ENCODE measurements around the gene FAM174B. TPM values are rescaled to one million over a fixed set of nuclear protein-coding genes. Genes with fewer than 3 reads are reported as not detected.

Gene FAM174B
- total and polyA plus RNA-seq, 2 experiments from 2014 or later: 15.0 to 21.8 TPM

DNA sequence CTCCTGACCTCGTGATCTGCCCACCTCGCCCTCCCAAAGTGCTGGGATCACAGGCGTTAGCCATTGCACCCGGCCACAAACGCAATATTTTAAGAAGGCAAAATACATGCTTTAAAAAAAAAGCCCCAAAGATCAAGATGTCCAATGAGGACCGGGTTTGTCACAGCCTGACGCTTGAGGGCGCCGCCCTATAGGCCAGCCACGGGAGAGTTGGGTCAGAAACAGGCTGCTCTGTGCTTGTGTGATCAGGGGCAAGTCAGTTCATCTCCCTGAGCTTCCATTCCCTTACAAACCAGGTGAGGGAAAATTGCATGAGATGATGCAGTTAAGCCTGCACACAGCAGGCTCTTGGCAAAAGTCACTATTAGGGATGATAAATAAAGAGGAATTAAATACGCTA is 23.9 kb downstream of the FAM174B start:
- H3K4me3 ChIP-seq: no peak overlapping the region
- no peak overlapping the region for H2AFZ ChIP-seq
- H3K36me3 Mint-ChIP-seq (ENCODE audit: low read depth): peaks cover 23% of the 10 kb centered on the region
- peaks cover 14% of the 10 kb centered on the region for H3K4me1 Mint-ChIP-seq
- H3K4me3 Mint-ChIP-seq: no peak overlapping the region
- DNase-seq (ENCODE audit: low spot score) (no peak), ATAC-seq (no peak)
- H3K36me3 ChIP-seq (ENCODE audit: insufficient read depth): no peaks in the 10 kb centered on the region
- no peaks in the 10 kb centered on the region for H3K27me3 ChIP-seq (ENCODE audit: insufficient read depth)
- peaks cover 2% of the 10 kb centered on the region for H3K27me3 Mint-ChIP-seq (ENCODE audit: insufficient read depth, low read depth, poor library complexity)
- H3K9me2 ChIP-seq (ENCODE audit: insufficient read depth): no peaks in the 10 kb centered on the region
- H3K27ac Mint-ChIP-seq: no peak overlapping the region
- H3K27ac ChIP-seq (ENCODE audit: low read depth): no peak overlapping the region
- no peaks in the 10 kb centered on the region; the same call in 1 of the 2 replicates for H4K20me1 ChIP-seq (replicated peaks; ENCODE audit: insufficient read depth)
- no peak overlapping the region for H3K4me2 ChIP-seq
- TF ChIP-seq, protein P1, sequence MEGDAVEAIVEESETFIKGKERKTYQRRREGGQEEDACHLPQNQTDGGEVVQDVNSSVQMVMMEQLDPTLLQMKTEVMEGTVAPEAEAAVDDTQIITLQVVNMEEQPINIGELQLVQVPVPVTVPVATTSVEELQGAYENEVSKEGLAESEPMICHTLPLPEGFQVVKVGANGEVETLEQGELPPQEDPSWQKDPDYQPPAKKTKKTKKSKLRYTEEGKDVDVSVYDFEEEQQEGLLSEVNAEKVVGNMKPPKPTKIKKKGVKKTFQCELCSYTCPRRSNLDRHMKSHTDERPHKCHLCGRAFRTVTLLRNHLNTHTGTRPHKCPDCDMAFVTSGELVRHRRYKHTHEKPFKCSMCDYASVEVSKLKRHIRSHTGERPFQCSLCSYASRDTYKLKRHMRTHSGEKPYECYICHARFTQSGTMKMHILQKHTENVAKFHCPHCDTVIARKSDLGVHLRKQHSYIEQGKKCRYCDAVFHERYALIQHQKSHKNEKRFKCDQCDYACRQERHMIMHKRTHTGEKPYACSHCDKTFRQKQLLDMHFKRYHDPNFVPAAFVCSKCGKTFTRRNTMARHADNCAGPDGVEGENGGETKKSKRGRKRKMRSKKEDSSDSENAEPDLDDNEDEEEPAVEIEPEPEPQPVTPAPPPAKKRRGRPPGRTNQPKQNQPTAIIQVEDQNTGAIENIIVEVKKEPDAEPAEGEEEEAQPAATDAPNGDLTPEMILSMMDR (conservative IDR thresholded peaks at IDR 0.05; ENCODE audit: low read depth in 2 of 2): peak; percentile 55 to 56
- TF ChIP-seq EZH2 (IDR thresholded peaks at IDR 0.05; ENCODE audit: low read depth, unreplicated experiment): no peak
- peaks cover 4% of the 10 kb centered on the region; the same call in 1 of the 2 replicates for H3K4me1 ChIP-seq (ENCODE audit: insufficient read depth)
- peaks cover 28% of the 10 kb centered on the region for H3K79me2 ChIP-seq (replicated peaks; ENCODE audit: insufficient read depth)
- H3K9me3 Mint-ChIP-seq: peaks cover under 1% of the 10 kb centered on the region; the same call in 1 of the 3 replicates
- 0 out of 2 replicates have a peak, but pooled peaks cover 7% of the 10 kb centered on the region for H3F3A ChIP-seq (replicated peaks; ENCODE audit: low read depth)

DNA sequence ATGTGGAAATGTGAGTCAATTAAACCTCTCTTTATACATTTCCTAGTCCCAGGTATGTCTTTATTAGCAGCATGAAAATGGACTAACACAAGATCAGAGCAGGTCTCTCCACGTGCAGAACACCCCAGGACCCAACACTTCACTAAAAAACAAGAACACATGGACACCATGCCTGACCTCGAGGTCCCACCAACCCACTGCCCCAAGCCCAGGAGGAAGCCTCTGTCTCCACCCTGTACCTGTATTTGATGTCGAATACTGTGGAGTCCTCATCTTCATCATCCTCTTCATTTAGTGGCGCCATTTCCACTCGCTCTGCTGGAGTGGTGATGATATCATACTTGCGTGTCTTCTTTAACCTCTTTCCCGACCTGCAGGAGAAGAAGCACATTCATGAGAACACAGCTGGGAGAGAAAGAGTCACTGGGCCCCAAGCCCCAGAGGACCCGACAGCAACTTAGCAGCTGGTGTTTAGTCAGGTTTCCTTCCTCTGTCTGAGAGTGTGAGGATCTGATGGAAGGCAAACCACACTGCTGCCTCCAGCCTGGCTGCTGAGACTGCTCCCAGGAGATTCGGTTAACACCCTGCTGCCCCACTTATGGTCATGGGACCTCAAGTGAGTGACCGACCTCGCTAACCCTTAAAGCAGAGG is 25.5 kb downstream of the FAM174B start:
- peaks cover 23% of the 10 kb centered on the region for H3K36me3 Mint-ChIP-seq (ENCODE audit: low read depth)
- Histone ChIP-seq H3K4me2 (no peak overlapping the region), H3K27ac (ENCODE audit: low read depth) (no peak overlapping the region), H3K9me2 (ENCODE audit: insufficient read depth) (no peaks in the 10 kb centered on the region), H3F3A (replicated peaks; ENCODE audit: low read depth) (0 out of 2 replicates have a peak, but pooled peaks cover 7% of the 10 kb centered on the region), H3K36me3 (ENCODE audit: insufficient read depth) (no peaks in the 10 kb centered on the region), H3K27me3 (ENCODE audit: insufficient read depth) (no peaks in the 10 kb centered on the region), H4K20me1 (replicated peaks; ENCODE audit: insufficient read depth) (no peaks in the 10 kb centered on the region; the same call in 1 of the 2 replicates), H3K79me2 (replicated peaks; ENCODE audit: insufficient read depth) (peaks cover 15% of the 10 kb centered on the region), H2AFZ (no peak overlapping the region), H3K4me3 (no peak overlapping the region), H3K4me1 (ENCODE audit: insufficient read depth) (no peaks in the 10 kb centered on the region)
- ATAC-seq (no peak), DNase-seq (ENCODE audit: low spot score) (no peak)
- H3K27me3 Mint-ChIP-seq (ENCODE audit: insufficient read depth, low read depth, poor library complexity): peaks cover 2% of the 10 kb centered on the region
- no peak overlapping the region for H3K4me3 Mint-ChIP-seq
- peaks cover 6% of the 10 kb centered on the region; the same call in 2 of the 3 replicates for H3K4me1 Mint-ChIP-seq
- no peaks in the 10 kb centered on the region; the same call in 2 of the 3 replicates for H3K9me3 Mint-ChIP-seq
- H3K27ac Mint-ChIP-seq: no peak overlapping the region
- TF ChIP-seq STAT1 (IDR thresholded peaks at IDR 0.05; ENCODE audit: unreplicated experiment): no peak
- TF ChIP-seq EZH2 (IDR thresholded peaks at IDR 0.05; ENCODE audit: low read depth, unreplicated experiment): no peak
- TF ChIP-seq EZH2phosphoT487 (IDR thresholded peaks at IDR 0.05; ENCODE audit: unreplicated experiment): no peak
- TF ChIP-seq NANOG (IDR thresholded peaks at IDR 0.05; ENCODE audit: borderline replicate concordance): no peak
- TF ChIP-seq, protein P2, sequence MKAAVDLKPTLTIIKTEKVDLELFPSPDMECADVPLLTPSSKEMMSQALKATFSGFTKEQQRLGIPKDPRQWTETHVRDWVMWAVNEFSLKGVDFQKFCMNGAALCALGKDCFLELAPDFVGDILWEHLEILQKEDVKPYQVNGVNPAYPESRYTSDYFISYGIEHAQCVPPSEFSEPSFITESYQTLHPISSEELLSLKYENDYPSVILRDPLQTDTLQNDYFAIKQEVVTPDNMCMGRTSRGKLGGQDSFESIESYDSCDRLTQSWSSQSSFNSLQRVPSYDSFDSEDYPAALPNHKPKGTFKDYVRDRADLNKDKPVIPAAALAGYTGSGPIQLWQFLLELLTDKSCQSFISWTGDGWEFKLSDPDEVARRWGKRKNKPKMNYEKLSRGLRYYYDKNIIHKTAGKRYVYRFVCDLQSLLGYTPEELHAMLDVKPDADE (IDR thresholded peaks at IDR 0.05): no peak
- TF ChIP-seq, protein P3, sequence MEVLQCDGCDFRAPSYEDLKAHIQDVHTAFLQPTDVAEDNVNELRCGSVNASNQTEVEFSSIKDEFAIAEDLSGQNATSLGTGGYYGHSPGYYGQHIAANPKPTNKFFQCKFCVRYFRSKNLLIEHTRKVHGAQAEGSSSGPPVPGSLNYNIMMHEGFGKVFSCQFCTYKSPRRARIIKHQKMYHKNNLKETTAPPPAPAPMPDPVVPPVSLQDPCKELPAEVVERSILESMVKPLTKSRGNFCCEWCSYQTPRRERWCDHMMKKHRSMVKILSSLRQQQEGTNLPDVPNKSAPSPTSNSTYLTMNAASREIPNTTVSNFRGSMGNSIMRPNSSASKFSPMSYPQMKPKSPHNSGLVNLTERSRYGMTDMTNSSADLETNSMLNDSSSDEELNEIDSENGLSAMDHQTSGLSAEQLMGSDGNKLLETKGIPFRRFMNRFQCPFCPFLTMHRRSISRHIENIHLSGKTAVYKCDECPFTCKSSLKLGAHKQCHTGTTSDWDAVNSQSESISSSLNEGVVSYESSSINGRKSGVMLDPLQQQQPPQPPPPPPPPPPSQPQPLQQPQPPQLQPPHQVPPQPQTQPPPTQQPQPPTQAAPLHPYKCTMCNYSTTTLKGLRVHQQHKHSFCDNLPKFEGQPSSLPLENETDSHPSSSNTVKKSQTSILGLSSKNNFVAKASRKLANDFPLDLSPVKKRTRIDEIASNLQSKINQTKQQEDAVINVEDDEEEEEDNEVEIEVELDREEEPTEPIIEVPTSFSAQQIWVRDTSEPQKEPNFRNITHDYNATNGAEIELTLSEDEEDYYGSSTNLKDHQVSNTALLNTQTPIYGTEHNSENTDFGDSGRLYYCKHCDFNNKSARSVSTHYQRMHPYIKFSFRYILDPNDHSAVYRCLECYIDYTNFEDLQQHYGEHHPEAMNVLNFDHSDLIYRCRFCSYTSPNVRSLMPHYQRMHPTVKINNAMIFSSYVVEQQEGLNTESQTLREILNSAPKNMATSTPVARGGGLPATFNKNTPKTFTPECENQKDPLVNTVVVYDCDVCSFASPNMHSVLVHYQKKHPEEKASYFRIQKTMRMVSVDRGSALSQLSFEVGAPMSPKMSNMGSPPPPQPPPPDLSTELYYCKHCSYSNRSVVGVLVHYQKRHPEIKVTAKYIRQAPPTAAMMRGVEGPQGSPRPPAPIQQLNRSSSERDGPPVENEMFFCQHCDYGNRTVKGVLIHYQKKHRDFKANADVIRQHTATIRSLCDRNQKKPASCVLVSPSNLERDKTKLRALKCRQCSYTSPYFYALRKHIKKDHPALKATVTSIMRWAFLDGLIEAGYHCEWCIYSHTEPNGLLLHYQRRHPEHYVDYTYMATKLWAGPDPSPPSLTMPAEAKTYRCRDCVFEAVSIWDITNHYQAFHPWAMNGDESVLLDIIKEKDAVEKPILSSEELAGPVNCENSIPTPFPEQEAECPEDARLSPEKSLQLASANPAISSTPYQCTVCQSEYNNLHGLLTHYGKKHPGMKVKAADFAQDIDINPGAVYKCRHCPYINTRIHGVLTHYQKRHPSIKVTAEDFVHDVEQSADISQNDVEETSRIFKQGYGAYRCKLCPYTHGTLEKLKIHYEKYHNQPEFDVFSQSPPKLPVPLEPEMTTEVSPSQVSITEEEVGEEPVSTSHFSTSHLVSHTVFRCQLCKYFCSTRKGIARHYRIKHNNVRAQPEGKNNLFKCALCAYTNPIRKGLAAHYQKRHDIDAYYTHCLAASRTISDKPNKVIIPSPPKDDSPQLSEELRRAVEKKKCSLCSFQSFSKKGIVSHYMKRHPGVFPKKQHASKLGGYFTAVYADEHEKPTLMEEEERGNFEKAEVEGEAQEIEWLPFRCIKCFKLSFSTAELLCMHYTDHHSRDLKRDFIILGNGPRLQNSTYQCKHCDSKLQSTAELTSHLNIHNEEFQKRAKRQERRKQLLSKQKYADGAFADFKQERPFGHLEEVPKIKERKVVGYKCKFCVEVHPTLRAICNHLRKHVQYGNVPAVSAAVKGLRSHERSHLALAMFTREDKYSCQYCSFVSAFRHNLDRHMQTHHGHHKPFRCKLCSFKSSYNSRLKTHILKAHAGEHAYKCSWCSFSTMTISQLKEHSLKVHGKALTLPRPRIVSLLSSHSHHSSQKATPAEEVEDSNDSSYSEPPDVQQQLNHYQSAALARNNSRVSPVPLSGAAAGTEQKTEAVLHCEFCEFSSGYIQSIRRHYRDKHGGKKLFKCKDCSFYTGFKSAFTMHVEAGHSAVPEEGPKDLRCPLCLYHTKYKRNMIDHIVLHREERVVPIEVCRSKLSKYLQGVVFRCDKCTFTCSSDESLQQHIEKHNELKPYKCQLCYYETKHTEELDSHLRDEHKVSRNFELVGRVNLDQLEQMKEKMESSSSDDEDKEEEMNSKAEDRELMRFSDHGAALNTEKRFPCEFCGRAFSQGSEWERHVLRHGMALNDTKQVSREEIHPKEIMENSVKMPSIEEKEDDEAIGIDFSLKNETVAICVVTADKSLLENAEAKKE (CRISPR knock-in tag; IDR thresholded peaks at IDR 0.05): no peak
- TF ChIP-seq JUNB (IDR thresholded peaks at IDR 0.05; ENCODE audit: unreplicated experiment): no peak
- no peak for TF ChIP-seq ZNF114 (CRISPR knock-in tag; IDR thresholded peaks at IDR 0.05)
- no peak for TF ChIP-seq ZNF331 (CRISPR knock-in tag; IDR thresholded peaks at IDR 0.05; ENCODE audit: low read depth)

Data from GM23338 (cell line).